ENCODE measurements around the gene MRPL57.
"Not testable (repeated sequence)": the region's sequence is repeated elsewhere in the genome, so short reads cannot be mapped to it uniquely, and the experiment has no call there.

Gene MRPL57

DNA sequence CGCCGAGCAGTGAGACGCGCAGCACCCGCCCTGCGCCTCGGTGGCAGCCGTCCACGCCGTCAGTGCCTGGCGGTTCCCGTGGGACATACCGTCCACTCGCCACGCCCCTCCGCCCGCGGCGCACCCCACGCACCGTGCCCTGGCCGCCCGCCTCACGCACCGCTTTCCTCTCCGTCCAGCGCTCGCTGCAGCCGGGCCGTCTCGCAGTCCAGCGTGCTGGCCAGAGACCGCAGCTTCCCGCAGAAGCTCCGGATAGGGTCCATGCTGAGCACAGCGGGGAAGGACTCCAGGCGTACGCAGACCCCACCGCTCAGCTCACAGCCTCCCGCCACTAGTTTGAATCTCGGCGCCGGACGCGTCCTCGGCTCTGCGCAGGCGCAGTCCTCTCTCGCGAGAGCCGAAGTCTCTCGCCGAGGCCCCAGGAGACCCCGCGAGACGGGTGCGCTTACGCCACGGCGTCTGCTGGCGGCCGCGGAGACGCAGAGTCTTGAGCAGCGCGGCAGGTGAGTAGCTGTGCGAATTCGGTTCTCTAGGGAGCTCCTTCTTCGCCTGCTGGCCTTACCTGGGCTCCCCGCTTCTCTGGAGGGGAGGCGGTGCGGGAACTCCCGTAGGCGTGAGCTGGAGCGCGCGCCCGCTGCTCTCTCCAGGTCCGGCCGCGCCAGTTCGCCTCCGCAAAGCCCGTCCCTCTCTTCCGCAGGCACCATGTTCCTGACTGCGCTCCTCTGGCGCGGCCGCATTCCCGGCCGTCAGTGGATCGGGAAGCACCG is at the start of gene MRPL57, which contains the start of gene SKA3:
Gene MRPL57 (plus strand): TSS at position 444 of the 767 bp plus-strand sequence. CDS start 259 bp downstream, at position 703.
Gene SKA3 (minus strand): TSS at position 338 of the 767 bp plus-strand sequence. CDS start 75 bp downstream, at position 263.
- peak; percentile 79 for DNase-seq (ENCODE audit: low read depth, low spot score)

DNA sequence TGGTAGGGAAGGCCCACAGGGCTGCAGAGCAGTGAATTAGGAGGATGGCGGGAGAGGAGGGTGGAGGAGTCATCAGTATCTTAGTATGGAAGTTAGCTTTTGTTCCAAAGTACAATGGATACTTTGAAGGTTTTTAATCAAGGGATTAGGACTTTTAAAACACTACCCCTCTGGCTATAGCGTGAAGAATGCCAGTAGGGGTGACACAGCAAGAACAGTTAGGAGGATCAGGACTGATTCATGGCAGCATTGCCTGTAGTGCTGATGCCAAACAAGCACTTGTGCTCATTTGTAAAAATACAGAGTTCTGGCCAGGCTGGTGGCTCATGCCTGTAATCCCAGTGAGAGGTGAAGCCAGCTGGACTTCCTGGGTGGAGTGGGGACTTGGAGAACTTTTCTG is 46.3 kb upstream of the MRPL57 start:
- DNase-seq (ENCODE audit: low read depth, low spot score), result no peak

DNA sequence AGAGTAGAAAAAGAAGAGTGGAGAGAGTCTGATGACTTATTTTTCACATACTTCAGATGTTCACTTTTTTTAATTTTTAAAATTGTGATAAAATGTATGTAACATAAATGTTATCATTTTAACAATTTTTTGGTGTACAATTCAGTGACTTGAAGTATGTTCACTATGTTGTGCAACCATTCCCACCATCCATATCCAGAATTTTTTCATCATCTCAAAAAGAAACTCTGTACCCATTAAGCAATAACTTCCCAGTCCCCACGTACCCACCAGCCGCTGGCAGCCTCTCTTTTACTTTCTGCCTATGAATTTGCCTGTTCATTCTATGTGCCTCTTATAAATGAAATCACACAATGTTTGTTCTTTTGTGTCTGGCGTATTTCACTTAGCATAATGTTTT is 43.4 kb upstream of the MRPL57 start:
- no peak for DNase-seq (ENCODE audit: low read depth, low spot score)

DNA sequence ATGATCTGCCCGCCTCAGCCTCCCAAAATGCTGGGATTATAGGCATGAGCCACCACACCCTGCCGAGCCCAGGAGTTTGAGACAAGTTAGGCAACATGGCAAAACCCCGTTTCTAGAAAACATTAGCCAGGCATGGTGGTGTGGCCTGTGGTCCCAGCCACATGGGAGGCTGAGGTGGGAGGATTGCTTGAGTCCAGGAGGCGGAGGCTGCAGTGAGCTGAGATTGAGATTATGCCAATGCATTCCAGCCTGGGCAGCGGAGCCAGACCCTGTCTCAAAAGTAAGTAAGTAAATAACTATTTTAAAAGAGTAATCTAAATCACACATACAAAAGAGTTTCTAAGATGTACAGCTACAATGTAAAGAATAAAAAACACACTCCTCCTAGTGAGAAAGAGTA is 42.0 kb upstream of the MRPL57 start:
- DNase-seq (ENCODE audit: low read depth, low spot score), result no peak

DNA sequence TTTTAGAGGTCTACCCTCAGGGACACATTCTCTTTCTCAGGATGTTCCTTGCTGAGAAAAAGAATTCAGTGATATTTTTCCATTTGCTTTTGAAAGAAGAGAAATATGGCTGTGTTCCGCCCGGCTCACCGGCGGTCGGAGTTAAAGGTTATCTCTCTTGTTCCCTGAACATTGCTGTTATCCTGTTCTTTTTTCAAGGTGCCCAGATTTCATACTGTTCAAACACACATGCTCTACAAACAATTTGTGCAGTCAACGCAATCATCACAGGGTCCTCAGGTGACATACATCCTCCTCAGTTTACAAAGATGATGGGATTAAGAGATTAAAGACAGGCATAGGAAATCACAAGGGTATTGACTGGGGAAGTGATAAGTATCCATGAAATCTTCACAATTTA is 40.6 kb upstream of the MRPL57 start:
- DNase-seq (ENCODE audit: low read depth, low spot score), result not testable (repeated sequence)

DNA sequence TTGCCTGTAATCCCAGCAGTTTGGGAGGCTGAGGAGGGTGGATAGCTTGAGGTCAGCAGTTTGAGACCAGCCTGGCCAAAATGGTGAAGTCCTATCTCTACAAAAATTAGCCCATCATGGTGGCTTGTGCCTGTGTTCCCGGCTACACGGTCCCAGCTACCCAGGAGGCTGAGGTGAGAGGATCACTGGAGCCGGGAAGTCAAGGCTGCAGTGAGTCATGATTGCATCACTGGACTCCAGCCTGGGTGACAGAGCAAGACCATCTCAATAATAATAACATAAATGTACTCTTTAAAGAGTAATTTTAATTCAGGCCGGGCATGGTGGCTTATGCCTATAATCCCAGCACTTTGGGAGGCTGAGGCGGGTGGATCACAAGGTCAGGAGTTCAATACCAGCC is 38.8 kb upstream of the MRPL57 start:
- no peak for DNase-seq (ENCODE audit: low read depth, low spot score)

DNA sequence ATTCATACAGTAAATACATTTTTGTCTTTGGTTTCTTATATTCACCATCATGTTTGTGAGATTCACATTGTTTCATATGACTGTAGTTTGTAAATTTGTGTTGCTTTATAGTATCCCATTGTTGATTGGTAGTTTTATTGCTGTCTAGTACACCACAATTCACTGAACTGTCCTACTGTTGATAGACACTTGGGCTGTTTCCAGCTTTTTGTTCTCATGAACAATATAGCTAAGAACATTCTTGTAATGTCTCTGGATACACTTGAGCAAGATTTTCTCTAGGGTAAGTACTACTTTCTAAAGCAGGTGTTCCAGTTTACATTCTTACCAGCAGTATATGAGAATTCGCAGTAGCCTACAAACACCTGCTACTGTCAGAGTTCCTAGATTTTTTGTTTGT is 37.9 kb upstream of the MRPL57 start:
- DNase-seq (ENCODE audit: low read depth, low spot score), result no peak

DNA sequence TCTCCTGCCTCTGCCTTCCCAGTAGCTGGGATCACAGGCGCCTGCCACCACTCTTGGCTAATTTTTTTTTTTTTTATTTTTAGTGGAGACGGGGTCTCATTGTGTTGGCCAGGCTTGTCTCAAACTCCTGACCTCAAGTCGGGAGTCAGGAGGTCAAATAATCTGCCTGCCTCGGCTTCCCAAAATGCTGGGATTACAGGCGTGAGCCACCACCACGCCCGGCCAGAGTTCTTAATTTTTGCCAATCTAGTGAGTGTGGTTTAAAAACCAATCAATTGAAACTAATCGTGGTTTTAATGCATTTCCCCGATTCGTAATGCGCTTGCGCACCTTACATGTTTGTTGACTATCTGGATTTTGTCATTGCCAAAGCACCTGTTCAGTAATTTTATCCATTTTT is 37.1 kb upstream of the MRPL57 start:
- no peak for DNase-seq (ENCODE audit: low read depth, low spot score)

DNA sequence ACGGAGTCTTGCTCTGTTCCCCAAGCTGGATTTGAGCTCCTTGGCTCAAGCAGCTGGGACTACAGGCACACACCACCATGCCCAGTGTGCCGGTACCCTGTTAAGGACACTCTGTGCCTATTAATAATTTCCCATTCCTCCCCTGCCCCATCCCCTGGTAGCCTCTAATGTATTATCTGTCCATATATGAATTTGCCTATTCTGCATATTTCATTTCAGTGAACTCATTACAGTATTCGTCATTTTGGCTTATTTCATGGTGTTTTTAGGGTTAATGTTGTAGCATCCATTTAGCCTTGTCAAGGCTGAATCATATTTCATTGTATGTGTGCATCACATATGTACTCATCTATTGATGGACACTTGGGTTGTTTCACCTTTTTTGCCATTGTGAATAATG is 33.7 kb upstream of the MRPL57 start:
- no peak for DNase-seq (ENCODE audit: low read depth, low spot score)

DNA sequence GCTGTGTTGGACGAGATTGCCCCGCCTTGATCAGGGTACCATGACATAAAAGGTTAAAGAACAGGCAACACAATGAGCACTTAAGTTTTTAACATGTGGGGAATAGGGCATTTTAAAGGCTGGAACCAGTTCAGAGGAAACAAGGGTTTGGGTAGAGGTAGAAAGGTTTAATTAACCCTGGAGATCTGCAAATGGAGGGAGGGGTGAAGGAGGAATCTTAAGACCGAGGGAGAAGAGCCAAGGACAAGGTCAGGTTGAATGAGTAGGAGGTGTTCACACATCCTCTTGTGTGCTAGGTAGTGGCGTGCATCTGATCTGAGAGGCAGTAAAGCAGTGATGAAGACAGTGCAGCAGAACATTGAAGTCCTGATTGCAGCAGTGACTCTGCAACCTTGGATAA is 28.6 kb upstream of the MRPL57 start:
- no peak for DNase-seq (ENCODE audit: low read depth, low spot score)

DNA sequence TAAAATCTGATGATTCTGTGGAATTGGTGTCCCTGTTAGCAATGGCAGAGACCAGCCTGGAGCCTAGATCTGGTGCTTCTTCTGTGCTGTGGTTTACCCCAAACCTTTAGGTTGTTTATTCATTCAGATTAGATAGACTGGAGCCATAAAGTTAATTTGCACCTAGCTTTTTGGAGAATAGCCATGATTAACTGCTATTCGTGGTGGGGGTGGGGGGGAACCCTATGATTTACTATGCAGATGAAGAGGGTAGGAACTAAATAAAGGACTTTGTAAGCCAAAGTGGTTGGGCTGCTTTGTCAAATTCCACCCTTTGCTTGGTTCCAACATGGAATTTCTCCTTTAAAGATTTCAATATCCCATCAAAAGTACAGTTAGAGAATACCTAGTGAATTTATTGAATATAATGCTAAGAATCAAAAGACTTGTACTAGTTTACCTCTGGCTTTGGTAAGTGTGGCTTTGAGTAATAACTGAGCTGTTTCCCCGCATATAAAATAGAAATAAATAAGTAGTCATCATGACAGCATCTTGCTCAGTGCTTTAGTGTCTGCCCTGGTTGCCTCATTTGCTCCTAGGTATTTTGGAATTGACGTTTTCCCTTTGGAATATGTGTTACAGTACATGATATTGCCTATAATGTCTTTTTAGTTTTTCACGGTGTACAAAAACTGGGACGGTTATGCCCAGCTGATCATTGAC is 27.8 kb upstream of the MRPL57 start:
- DNase-seq (ENCODE audit: low read depth, low spot score), result no peak

DNA sequence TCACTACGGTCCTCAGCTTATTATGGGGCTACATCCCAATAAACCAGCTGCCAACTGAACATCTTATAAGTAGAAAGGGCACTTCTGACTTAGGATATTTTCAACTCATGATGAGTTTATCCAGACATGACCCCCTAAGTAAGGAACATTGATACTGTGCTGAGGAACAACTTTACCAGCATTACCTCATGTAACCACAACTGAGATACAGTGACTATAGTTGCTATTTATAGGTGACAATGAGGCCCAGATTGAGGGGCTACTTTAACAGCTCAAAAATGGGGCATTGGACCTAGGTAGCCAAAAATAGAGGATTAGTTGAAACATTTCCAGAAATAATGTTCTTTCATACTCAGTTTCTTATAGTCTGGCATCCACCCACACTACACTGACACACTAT is 26.9 kb upstream of the MRPL57 start:
- no peak for DNase-seq (ENCODE audit: low read depth, low spot score)

DNA sequence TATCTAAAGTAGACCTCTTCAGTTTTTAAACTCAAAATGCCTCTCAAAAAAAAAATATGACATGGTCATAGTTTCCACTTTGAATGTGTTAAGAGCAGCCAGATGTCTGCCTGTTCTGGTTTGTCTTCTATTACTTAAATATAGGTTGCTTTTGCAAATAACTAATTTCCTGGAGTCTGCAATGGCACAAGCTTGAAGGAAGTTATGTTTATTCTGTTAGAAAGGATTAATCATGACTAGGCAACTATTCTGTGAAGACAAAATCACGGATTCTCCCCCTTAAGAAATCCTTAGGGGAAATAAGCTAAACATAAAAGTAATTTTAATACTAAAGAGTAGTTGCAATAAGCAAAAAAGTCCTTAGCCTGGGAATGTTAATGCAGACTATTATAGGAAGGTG is 26.4 kb upstream of the MRPL57 start:
- DNase-seq (ENCODE audit: low read depth, low spot score), result no peak

DNA sequence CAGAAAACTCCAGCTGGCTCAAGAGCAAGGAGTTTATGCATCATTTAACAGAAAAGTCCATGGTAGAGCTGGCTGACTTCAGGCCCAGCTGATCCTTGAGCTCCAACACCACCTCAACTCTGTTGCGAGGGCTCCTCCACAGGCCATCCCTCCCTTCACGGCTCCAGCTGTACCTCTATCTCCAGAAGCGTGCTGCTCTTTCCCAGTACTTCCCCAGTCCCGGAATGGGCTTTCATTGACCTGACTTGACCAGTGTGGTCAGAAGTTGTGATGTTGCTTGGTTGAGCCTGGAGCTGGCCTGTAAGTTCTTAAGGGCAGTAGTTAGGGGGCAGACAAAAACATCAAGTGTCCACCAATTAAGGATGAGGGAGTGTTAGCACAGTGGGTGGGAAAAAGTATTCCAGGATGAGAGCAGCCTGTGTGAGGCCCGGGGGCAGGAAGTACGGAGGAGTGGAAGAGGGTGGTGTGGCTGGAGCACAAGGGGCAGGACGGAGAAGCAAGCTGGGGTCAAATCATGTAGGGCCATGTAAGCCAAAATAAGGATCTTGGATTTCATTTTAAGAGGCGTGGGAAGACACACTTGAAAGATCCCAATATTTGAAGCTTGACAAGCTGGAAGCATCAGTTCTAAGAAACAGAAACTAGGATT is 24.1 kb upstream of the MRPL57 start:
- DNase-seq (ENCODE audit: low read depth, low spot score), result no peak

DNA sequence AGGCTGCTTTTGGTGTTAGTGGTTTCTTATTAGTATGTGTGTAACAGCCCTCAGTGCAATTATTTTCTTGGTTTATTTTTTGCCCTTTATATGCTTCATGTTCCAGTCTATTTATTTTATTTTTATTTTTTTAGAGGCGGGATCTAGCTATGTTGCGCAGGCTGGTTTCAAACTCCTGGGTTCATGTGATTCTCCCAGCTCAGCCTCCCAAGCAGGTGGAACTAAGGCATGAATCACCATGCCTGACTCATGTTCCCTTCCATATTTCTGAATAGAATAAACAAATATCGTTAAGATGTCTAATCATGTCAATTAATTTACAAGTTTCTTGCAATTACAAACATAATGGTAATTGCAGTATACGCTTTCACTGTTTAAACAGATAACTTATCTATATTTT is 11.8 kb upstream of the MRPL57 start:
- DNase-seq (ENCODE audit: low read depth, low spot score), result no peak

DNA sequence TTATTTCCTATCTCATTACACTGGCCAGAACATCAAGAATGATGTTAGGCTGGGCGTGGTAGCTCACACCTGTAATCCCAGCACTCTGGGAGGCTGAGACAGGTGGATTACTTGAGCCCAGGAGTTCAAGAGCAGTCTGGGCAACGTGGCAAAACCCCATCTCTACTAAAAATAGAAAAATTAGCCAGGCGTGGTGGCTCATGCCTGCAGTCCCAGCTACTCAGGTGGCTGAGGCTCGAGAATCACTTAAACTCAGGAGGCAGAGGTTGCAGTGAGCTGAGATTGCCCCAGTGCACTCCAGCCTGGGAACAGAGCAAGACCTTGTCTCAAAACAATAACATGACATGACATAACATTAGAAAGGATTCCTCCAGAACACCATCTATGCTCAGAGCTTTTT is 10.9 kb upstream of the MRPL57 start:
- not testable (repeated sequence) for DNase-seq (ENCODE audit: low read depth, low spot score)

DNA sequence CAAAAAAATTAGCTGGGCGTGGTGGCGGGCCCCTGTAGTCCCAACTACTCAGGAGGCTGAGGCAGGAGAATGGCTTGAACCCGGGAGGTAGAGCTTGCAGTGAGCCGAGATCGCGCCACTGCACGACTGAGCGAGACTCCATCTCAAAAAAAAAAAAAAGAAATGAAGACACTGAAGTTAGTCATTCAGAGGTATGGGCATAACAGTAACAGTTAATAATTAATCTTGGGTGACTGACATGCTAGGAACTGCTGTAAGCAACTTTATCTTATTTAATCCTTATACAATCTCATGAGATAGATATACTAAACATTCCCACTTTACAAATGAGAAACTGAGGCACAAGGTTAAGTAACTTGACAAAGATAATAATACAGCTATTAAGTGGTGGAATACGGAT is 5.0 kb upstream of the MRPL57 start:
- no peak for DNase-seq (ENCODE audit: low read depth, low spot score)

DNA sequence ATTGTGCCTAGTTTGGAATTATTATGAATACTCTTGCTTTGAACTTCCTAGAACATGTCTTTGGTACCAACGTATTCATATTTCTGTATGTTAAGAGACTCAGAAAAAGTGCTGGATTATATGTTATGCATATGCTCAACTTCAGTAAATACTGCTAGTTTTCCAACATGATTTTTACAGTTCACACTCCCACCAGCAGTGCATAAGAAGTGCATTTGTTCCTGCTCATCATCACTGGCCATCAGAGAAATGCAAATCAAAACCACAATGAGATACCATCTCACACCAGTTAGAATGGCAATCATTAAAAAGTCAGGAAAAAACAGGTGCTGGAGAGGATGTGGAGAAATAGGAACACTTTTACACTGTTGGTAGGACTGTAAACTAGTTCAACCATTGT is 2.7 kb upstream of the MRPL57 start:
- DNase-seq (ENCODE audit: low read depth, low spot score), result not testable (repeated sequence)

DNA sequence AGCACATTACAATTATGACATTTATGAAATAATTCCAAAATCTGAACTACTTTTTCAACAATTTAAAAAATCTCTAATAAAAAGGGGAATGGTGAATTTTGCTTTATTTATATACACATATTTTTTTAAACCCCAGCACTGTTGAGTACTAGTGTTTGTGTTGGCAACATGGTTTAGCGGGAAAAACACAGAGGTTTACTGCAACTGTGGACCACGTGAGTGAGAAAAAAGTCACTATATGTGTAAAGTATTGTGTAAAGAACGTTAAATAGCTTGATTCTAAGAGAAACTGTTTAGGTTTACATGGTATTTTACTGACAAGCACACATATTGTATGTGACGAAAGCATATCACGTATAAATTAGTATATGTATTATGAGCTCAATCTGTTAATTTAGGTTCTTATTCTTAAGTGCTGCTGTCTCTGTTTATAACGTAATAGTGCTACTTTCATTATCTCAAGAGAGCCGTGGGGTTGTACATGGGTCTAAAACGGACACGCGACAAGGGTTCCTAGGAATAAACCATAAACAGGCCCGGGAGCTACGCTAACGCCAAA is 723 bp upstream of the MRPL57 start:
- DNase-seq (ENCODE audit: low read depth, low spot score), result no peak

DNA sequence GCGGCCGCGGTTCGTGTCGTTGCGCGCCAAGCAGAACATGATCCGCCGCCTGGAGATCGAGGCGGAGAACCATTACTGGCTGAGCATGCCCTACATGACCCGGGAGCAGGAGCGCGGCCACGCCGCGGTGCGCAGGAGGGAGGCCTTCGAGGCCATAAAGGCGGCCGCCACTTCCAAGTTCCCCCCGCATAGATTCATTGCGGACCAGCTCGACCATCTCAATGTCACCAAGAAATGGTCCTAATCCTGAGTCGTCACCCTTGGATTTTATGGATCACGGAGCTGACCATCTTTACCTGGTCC is 475 bp downstream of the MRPL57 start:
- DNase-seq (ENCODE audit: low read depth, low spot score), result no peak

DNA sequence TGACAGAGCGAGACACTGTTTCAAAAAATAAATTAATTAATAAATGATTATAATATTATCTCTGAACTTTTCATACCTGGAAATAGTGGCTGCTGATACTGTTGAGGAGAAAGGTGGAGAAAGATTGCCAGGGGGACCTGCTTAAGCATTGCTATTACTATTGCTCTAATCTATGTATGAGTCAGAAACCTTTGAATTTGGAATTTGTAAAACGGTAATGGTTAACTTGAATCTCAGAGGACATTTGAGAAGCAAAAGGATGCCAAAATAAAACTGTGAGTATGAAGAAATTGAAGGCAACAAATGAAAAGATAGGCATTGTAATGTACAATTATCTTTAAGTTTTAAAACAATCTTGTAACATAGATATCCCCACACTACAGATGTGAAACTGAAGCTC is 5.2 kb downstream of the MRPL57 start:
- DNase-seq (ENCODE audit: low read depth, low spot score), result no peak

DNA sequence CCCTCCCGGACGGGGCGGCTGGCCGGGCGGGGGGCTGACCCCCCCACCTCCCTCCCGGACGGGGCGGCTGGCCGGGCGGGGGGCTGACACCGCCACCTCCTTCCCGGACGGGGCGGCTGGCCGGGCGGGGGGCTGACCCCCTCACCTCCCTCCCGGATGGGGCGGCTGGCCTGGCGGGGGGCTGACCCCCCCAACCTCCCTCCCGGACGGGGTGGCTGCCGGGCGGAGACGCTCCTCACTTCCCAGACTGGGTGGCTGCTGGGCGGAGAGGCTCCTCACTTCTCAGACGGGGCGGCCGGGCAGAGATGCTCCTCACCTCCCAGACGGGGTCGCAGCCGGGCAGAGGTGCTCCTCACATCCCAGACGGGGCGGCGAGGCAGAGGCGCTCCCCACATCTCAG is 10.0 kb downstream of the MRPL57 start:
- not testable (repeated sequence) for DNase-seq (ENCODE audit: low read depth, low spot score)

DNA sequence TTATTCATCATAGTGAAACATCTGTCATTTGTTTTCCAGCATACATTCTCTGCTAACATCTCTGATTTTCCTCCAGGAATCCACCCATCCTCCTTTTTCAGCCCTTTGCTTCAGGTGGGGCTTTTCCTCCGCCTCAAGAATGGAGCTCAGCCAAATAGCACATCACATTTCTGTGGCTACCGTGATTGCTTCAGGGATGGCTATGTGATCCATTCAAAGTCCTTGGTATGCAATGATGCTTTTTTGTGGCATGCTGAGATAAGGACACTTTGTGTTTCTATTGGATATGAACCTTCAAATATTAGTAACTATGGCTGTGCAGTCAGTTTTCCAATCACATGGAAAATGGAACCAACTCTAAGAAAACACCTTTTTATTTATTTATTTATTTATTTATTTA is 18.3 kb downstream of the MRPL57 start:
- DNase-seq (ENCODE audit: low read depth, low spot score), result not testable (repeated sequence)
